Psoas muscle (tissue), 8 donors: ENCODE data around the gene KCNJ12. TPM values are rescaled to one million over a fixed set of nuclear protein-coding genes. Genes with fewer than 3 reads are reported as not detected.
"Not testable (repeated sequence)": the region's sequence is repeated elsewhere in the genome, so short reads cannot be mapped to it uniquely, and the experiment has no call there.

Source experiments
- ATAC-seq, 4 donors: fragments of 200-7000 bp; cut with Tn5 transposase; one replicate each; pipeline ENCODE4 v1.9.1; 2020; ENCODE audit warnings: moderate library complexity in 3 of 4, mild to moderate bottlenecking in 2 of 4
- DNase-seq, 2 donors: peaks; one replicate each; pipeline ENCODE4 v3.0.0-alpha.2; 2020
- H3K27ac ChIP-seq: fragments of 200-600 bp; one replicate; pipeline ENCODE4 v1.8.0; 2022
- H3K27me3 ChIP-seq, 3 donors: fragments of 200-600 bp in 1 of 3; one replicate each; pipeline versions ENCODE4 v1.6.1 to v1.8.0; 2013 to 2022; ENCODE audit warnings: low read length in 2 of 3, mild to moderate bottlenecking in 2 of 3, moderate library complexity in 1 of 3; ENCODE audit not compliant: insufficient read depth in 3 of 3
- H3K36me3 ChIP-seq, 2 donors: fragments of 200-600 bp in 1 of 2; one replicate each; pipeline versions ENCODE4 v1.6.1 to v1.8.0; 2013 to 2022; ENCODE audit warnings: low read depth in 1 of 2, mild to moderate bottlenecking in 1 of 2, moderate library complexity in 1 of 2; ENCODE audit not compliant: insufficient read depth in 1 of 2
- H3K4me1 ChIP-seq: fragments of 200-600 bp; one replicate; pipeline ENCODE4 v1.8.0; 2022
- H3K4me3 ChIP-seq: fragments of 200-600 bp; one replicate; pipeline ENCODE4 v1.8.0; 2022; ENCODE audit warnings: mild to moderate bottlenecking
- H3K9me3 ChIP-seq: fragments of 200-600 bp; one replicate; pipeline ENCODE4 v1.8.0; 2022
- CTCF ChIP-seq: fragments of 200-600 bp; IDR thresholded peaks from one replicate; pipeline ENCODE4 v1.8.0; 2022; ENCODE audit warnings: antibody characterized with exemption
- WGBS, 3 donors: extraction: QIAGEN DNeasy Blood & Tissue Kit; methylation state at CpG; one replicate each; pipeline versions ENCODE4 v1.1.6 to v1.1.7; 2013; 5-methylcytosine and 5-hydroxymethylcytosine counted together
- intact Hi-C, 2 donors: fragments of 100-400 bp; cut with DNase I; formaldehyde crosslinking; loops; one replicate each; pipeline versions ENCODE4 v1.11.0 to v1.14.2; 2022
- polyA plus RNA-seq, 3 donors: library from polyadenylated mRNA; stranded (reverse); fragments of 200-250 nt; gene quantifications; one replicate each; pipeline ENCODE4 v1.2.3, GENCODE V29; 2013
- total RNA-seq, 4 donors: library from RNA; stranded (reverse); fragmentation: NEBNext Ultra II Directional in 2 of 4; extraction: Animal tissue kit (Norgen Biotek cat#: 25700) in 2 of 4; gene quantifications; one replicate each; pipeline versions ENCODE4 v1.2.1 to v1.2.4, GENCODE V29; 2021 to 2023
- donor health status: healthy with polysubstance abuse.
- donor health status: DM: no; HTN: no; CAD: no; lungs with moderate emphysema.
- donor health status: Bipolar disorder and iron deficiency.
- donor health status: healthy.
- donor health status: DM: yes; HTN: yes; CAD: no.
- donor health status: DM: no; HTN: no; CAD: no.
- donor health status: DM: no; HTN: no; CAD: no.
- donor health status: DM: yes; HTN: yes; CAD: no.

KCNJ12 gene
- total and polyA plus RNA-seq, 7 donors = 5.2 to 42.7 (median 19.3) TPM

- Histone ChIP-seq H3K4me1 (no peaks in the 10 kb centered on the region), H3K27me3 (no peaks in the 10 kb centered on the region), H3K27ac (no peak overlapping the region), H3K9me3 (no peaks in the 10 kb centered on the region), H3K36me3 (no peaks in the 10 kb centered on the region), H3K4me3 (no peak overlapping the region)
- 27 to 46% (median 40%) methylated on average over 9 to 10 of the region's 10 CpGs for WGBS, 3 donors
- no peak for TF ChIP-seq CTCF
- ATAC-seq = peak; percentile 20 to 51 (median 46)
- DNase-seq = peak in 1 of 2 donors; percentile 32
- intact Hi-C loops = no loop called here
Observed at GRCh38 chr17:21345236-21345635, 30.9 kb upstream of the KCNJ12 start.

GRCh38 chr17:21346107-21346506, 30.1 kb upstream of the KCNJ12 start:
- intact Hi-C loops, H3K9me3 ChIP-seq, H3K36me3 ChIP-seq, H3K27me3 ChIP-seq, H3K4me3 ChIP-seq, DNase-seq, H3K4me1 ChIP-seq, H3K27ac ChIP-seq: not testable (repeated sequence)
- ATAC-seq = peak; percentile 54 to 81 (median 65)
- no CpG with 5 or more reads among the region's 2 CpGs for WGBS, 3 donors

GRCh38 chr17:21346651-21347250, 29.4 kb upstream of the KCNJ12 start:
- H3K9me3 ChIP-seq, H3K36me3 ChIP-seq, ATAC-seq, H3K27me3 ChIP-seq, H3K27ac ChIP-seq, intact Hi-C loops, H3K4me3 ChIP-seq, H3K4me1 ChIP-seq: not testable (repeated sequence)
- peak in 1 of 2 donors; percentile 52 for DNase-seq
- WGBS, 3 donors = 33 to 44% (median 42%) methylated on average over 7 to 10 of the region's 10 CpGs

GRCh38 chr17:21347660-21348059, 28.5 kb upstream of the KCNJ12 start:
- H3K4me1 ChIP-seq, H3K27ac ChIP-seq, ATAC-seq, H3K27me3 ChIP-seq, H3K9me3 ChIP-seq, H3K4me3 ChIP-seq, intact Hi-C loops, H3K36me3 ChIP-seq: not testable (repeated sequence)
- peak in 1 of 2 donors; percentile 2 for DNase-seq
- 93 to 94% methylated on average over 3 to 4 of the region's 6 CpGs; no CpG with 5 or more reads in 1 of the 3 donors for WGBS, 3 donors

GRCh38 chr17:21348081-21348925, 27.9 kb upstream of the KCNJ12 start:
- intact Hi-C loops, H3K36me3 ChIP-seq, H3K27me3 ChIP-seq, H3K9me3 ChIP-seq, H3K27ac ChIP-seq, H3K4me1 ChIP-seq, H3K4me3 ChIP-seq: not testable (repeated sequence)
- ATAC-seq (peak in 2 of 4 donors; percentile 24 to 39), DNase-seq (peak in 1 of 2 donors; percentile 19)
- WGBS, 3 donors = 77 to 82% (median 82%) methylated on average over 8 to 10 of the region's 14 CpGs

- WGBS, 3 donors = 69 to 80% (median 80%) methylated on average over 4 of the region's 7 CpGs
- H3K4me1 ChIP-seq, H3K4me3 ChIP-seq, H3K27ac ChIP-seq, intact Hi-C loops, DNase-seq, H3K27me3 ChIP-seq, H3K36me3 ChIP-seq, ATAC-seq, H3K9me3 ChIP-seq: not testable (repeated sequence)
Observed at GRCh38 chr17:21348926-21349261, 27.3 kb upstream of the KCNJ12 start.

GRCh38 chr17:21349358-21350050, 26.7 kb upstream of the KCNJ12 start:
- intact Hi-C loops, H3K27me3 ChIP-seq, ATAC-seq, H3K36me3 ChIP-seq, H3K4me1 ChIP-seq, H3K27ac ChIP-seq, H3K4me3 ChIP-seq, H3K9me3 ChIP-seq: not testable (repeated sequence)
- peak in 1 of 2 donors; percentile 17 for DNase-seq
- 69 to 83% (median 82%) methylated on average over 5 of the region's 6 CpGs for WGBS, 3 donors

GRCh38 chr17:21350495-21350894, 25.7 kb upstream of the KCNJ12 start:
- H3K4me1 ChIP-seq, intact Hi-C loops, H3K27ac ChIP-seq, H3K4me3 ChIP-seq, H3K36me3 ChIP-seq, ATAC-seq, H3K9me3 ChIP-seq, H3K27me3 ChIP-seq: not testable (repeated sequence)
- WGBS, 3 donors = 72 to 75% (median 74%) methylated on average over 14 to 19 of the region's 19 CpGs
- peak in 1 of 2 donors; percentile 23 for DNase-seq
